ENCODE measurements around the gene NASP.

DNA sequence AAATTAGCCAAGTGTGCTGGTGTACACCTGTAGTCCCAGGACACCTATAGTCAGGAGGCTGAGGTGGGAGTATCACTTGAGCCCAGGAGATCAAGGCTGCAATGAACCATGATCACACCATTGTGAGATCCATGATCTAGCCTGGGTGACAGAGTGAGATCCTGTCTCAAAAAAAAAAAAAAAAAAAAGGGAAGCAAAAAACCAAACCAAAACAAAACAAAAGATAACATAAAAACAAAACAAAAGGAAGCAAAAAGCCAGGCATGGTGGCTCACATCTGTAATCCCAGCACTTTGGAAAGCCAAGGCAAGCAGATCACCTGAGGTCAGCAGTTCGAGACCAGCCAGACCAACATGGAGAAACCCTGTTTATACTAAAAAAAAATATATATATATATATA, 42.6 kb upstream of the NASP start:
- no peak for TF ChIP-seq EP300 (IDR thresholded peaks at IDR 0.05)
- TF ChIP-seq, protein P1, sequence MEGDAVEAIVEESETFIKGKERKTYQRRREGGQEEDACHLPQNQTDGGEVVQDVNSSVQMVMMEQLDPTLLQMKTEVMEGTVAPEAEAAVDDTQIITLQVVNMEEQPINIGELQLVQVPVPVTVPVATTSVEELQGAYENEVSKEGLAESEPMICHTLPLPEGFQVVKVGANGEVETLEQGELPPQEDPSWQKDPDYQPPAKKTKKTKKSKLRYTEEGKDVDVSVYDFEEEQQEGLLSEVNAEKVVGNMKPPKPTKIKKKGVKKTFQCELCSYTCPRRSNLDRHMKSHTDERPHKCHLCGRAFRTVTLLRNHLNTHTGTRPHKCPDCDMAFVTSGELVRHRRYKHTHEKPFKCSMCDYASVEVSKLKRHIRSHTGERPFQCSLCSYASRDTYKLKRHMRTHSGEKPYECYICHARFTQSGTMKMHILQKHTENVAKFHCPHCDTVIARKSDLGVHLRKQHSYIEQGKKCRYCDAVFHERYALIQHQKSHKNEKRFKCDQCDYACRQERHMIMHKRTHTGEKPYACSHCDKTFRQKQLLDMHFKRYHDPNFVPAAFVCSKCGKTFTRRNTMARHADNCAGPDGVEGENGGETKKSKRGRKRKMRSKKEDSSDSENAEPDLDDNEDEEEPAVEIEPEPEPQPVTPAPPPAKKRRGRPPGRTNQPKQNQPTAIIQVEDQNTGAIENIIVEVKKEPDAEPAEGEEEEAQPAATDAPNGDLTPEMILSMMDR (IDR thresholded peaks at IDR 0.05) = no peak

All from sigmoid colon (tissue), 4 donors.